ENCODE data around the gene CCL5. TPM values are rescaled to one million over a fixed set of nuclear protein-coding genes. Genes with fewer than 3 reads are reported as not detected.

CCL5 gene
- total RNA-seq, 2 donors from 2014 or later: 3.6 to 4.4 TPM

- intact Hi-C loops (cut with DNase I): no loop called here
- Histone ChIP-seq H3K4me1 (no peaks in the 10 kb centered on the region), H3K4me3 (no peak overlapping the region), H3K27me3 (no peaks in the 10 kb centered on the region), H3K36me3 (no peaks in the 10 kb centered on the region), H3K27ac (no peak overlapping the region), H3K9me3 (no peaks in the 10 kb centered on the region), H3K9ac (ENCODE audit: low read depth in 2 of 2, low read length in 2 of 2) (no peak overlapping the region)
- no peak for DNase-seq
- no peak for TF ChIP-seq CTCF (IDR thresholded peaks at IDR 0.05)
Measured at GRCh38 chr17:35917519-35918213, 37.5 kb upstream of the CCL5 start.

- intact Hi-C loops (cut with DNase I): no loop called here
- no peaks in the 10 kb centered on the region for H3K36me3 ChIP-seq
- H3K4me3 ChIP-seq: no peak overlapping the region
- no peak for TF ChIP-seq CTCF (IDR thresholded peaks at IDR 0.05)
- DNase-seq: no peak
- H3K27me3 ChIP-seq: no peaks in the 10 kb centered on the region
- no peak overlapping the region for H3K27ac ChIP-seq
- no peaks in the 10 kb centered on the region for H3K9me3 ChIP-seq
- H3K9ac ChIP-seq (ENCODE audit: low read depth in 2 of 2, low read length in 2 of 2): no peak overlapping the region
- no peaks in the 10 kb centered on the region for H3K4me1 ChIP-seq
Measured at GRCh38 chr17:35915153-35915964, 35.2 kb upstream of the CCL5 start.

GRCh38 chr17:35914354-35914753 is 34.2 kb upstream of the CCL5 start:
- Histone ChIP-seq H3K9me3 (no peaks in the 10 kb centered on the region), H3K27ac (no peak overlapping the region), H3K36me3 (no peaks in the 10 kb centered on the region), H3K9ac (ENCODE audit: low read depth in 2 of 2, low read length in 2 of 2) (no peak overlapping the region), H3K4me3 (no peak overlapping the region), H3K27me3 (no peaks in the 10 kb centered on the region), H3K4me1 (no peaks in the 10 kb centered on the region)
- intact Hi-C loops (cut with DNase I): no loop called here
- no peak for TF ChIP-seq CTCF (IDR thresholded peaks at IDR 0.05)
- DNase-seq: no peak

- intact Hi-C loops (cut with DNase I): no loop called here
- Histone ChIP-seq H3K9me3 (no peaks in the 10 kb centered on the region), H3K9ac (ENCODE audit: low read depth in 2 of 2, low read length in 2 of 2) (no peak overlapping the region), H3K27ac (no peak overlapping the region), H3K36me3 (no peaks in the 10 kb centered on the region), H3K4me3 (no peak overlapping the region), H3K4me1 (no peaks in the 10 kb centered on the region), H3K27me3 (no peaks in the 10 kb centered on the region)
- TF ChIP-seq CTCF (IDR thresholded peaks at IDR 0.05): no peak
- no peak for DNase-seq
Measured at GRCh38 chr17:35913609-35914008, 33.4 kb upstream of the CCL5 start.

GRCh38 chr17:35912942-35913341 is 32.8 kb upstream of the CCL5 start:
- intact Hi-C loops (cut with DNase I): no loop called here
- Histone ChIP-seq H3K4me1 (no peaks in the 10 kb centered on the region), H3K9ac (ENCODE audit: low read depth in 2 of 2, low read length in 2 of 2) (no peak overlapping the region), H3K27ac (no peak overlapping the region), H3K36me3 (no peaks in the 10 kb centered on the region), H3K9me3 (no peaks in the 10 kb centered on the region), H3K4me3 (no peak overlapping the region), H3K27me3 (no peaks in the 10 kb centered on the region)
- no peak for DNase-seq
- TF ChIP-seq CTCF (IDR thresholded peaks at IDR 0.05): no peak
